ENCODE data around the gene APPL2.
"Not testable (repeated sequence)": the region's sequence is repeated elsewhere in the genome, so short reads cannot be mapped to it uniquely, and the experiment has no call there.

GRCh38 chr12:105245776-105246427, 9.9 kb upstream of the APPL2 start:
- TF ChIP-seq, protein P1, sequence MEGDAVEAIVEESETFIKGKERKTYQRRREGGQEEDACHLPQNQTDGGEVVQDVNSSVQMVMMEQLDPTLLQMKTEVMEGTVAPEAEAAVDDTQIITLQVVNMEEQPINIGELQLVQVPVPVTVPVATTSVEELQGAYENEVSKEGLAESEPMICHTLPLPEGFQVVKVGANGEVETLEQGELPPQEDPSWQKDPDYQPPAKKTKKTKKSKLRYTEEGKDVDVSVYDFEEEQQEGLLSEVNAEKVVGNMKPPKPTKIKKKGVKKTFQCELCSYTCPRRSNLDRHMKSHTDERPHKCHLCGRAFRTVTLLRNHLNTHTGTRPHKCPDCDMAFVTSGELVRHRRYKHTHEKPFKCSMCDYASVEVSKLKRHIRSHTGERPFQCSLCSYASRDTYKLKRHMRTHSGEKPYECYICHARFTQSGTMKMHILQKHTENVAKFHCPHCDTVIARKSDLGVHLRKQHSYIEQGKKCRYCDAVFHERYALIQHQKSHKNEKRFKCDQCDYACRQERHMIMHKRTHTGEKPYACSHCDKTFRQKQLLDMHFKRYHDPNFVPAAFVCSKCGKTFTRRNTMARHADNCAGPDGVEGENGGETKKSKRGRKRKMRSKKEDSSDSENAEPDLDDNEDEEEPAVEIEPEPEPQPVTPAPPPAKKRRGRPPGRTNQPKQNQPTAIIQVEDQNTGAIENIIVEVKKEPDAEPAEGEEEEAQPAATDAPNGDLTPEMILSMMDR (IDR thresholded peaks at IDR 0.05) = not testable (repeated sequence)
- TF ChIP-seq, protein P2, sequence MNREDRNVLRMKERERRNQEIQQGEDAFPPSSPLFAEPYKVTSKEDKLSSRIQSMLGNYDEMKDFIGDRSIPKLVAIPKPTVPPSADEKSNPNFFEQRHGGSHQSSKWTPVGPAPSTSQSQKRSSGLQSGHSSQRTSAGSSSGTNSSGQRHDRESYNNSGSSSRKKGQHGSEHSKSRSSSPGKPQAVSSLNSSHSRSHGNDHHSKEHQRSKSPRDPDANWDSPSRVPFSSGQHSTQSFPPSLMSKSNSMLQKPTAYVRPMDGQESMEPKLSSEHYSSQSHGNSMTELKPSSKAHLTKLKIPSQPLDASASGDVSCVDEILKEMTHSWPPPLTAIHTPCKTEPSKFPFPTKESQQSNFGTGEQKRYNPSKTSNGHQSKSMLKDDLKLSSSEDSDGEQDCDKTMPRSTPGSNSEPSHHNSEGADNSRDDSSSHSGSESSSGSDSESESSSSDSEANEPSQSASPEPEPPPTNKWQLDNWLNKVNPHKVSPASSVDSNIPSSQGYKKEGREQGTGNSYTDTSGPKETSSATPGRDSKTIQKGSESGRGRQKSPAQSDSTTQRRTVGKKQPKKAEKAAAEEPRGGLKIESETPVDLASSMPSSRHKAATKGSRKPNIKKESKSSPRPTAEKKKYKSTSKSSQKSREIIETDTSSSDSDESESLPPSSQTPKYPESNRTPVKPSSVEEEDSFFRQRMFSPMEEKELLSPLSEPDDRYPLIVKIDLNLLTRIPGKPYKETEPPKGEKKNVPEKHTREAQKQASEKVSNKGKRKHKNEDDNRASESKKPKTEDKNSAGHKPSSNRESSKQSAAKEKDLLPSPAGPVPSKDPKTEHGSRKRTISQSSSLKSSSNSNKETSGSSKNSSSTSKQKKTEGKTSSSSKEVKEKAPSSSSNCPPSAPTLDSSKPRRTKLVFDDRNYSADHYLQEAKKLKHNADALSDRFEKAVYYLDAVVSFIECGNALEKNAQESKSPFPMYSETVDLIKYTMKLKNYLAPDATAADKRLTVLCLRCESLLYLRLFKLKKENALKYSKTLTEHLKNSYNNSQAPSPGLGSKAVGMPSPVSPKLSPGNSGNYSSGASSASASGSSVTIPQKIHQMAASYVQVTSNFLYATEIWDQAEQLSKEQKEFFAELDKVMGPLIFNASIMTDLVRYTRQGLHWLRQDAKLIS (CRISPR knock-in tag; IDR thresholded peaks at IDR 0.05; ENCODE audit: borderline replicate concordance) = not testable (repeated sequence)
- not testable (repeated sequence) for TF ChIP-seq RELA (CRISPR knock-in tag; IDR thresholded peaks at IDR 0.05; ENCODE audit: borderline replicate concordance)
